Heart right ventricle (tissue), 16 donors: ENCODE measurements around the gene CAPNS2. TPM values are rescaled to one million over a fixed set of nuclear protein-coding genes. Genes with fewer than 3 reads are reported as not detected.
A peak's percentile ranks its signal among the peaks of the same experiment; 100 is the strongest.

Source experiments
- ATAC-seq, 8 donors: fragments of 200-7000 bp; cut with Tn5 transposase; one replicate each; pipeline ENCODE4 v1.9.1; 2020; ENCODE audit warnings: mild to moderate bottlenecking in 8 of 8, moderate library complexity in 8 of 8, moderate number of reproducible peaks in 1 of 8
- DNase-seq, 2 donors: peaks; one replicate each; pipeline ENCODE4 v3.0.0-alpha.2; 2020
- H3K27ac ChIP-seq, 10 donors: fragments of 200-600 bp; sonication (generic) in 2 of 10; one replicate each; pipeline versions ENCODE4 v1.5.0 to v1.8.0; 2020 to 2022; ENCODE audit warnings: mild to moderate bottlenecking in 3 of 10
- H3K27me3 ChIP-seq, 7 donors: fragments of 200-600 bp; one replicate each; pipeline ENCODE4 v1.8.0; 2021 to 2022; ENCODE audit warnings: mild to moderate bottlenecking in 2 of 7
- H3K36me3 ChIP-seq, 9 donors: fragments of 200-600 bp; sonication (generic) in 1 of 9; one replicate each; pipeline versions ENCODE4 v1.5.0 to v1.8.0; 2020 to 2022; ENCODE audit warnings: mild to moderate bottlenecking in 2 of 9
- H3K4me1 ChIP-seq, 9 donors: fragments of 200-600 bp; sonication (generic) in 1 of 9; one replicate each; pipeline versions ENCODE4 v1.5.0 to v1.8.0; 2020 to 2022; ENCODE audit warnings: mild to moderate bottlenecking in 4 of 9
- H3K4me3 ChIP-seq, 10 donors: fragments of 200-600 bp; sonication (generic) in 2 of 10; one replicate each; pipeline versions ENCODE4 v1.5.0 to v1.8.0; 2020 to 2022; ENCODE audit warnings: mild to moderate bottlenecking in 7 of 10, moderate library complexity in 2 of 10
- H3K9me3 ChIP-seq, 11 donors: fragments of 200-600 bp in 10 of 11; sonication (generic) in 2 of 11; one replicate each; pipeline versions ENCODE4 v1.5.0 to v1.8.0; 2013 to 2022; ENCODE audit warnings: mild to moderate bottlenecking in 2 of 11, control low read depth in 1 of 11, moderate library complexity in 1 of 11
- CTCF ChIP-seq, 9 donors: fragments of 200-600 bp; sonication (generic) in 2 of 9; IDR thresholded peaks; one replicate each; pipeline versions ENCODE4 v1.5.0 to v1.8.0; 2021 to 2022; ENCODE audit warnings: antibody characterized with exemption in 9 of 9, mild to moderate bottlenecking in 5 of 9, moderate library complexity in 1 of 9
- WGBS, 2 donors: extraction: QIAGEN DNeasy Blood & Tissue Kit; methylation state at CpG; one replicate each; pipeline ENCODE4 v1.1.7; 2013; ENCODE audit warnings: inconsistent platforms in 1 of 2; 5-methylcytosine and 5-hydroxymethylcytosine counted together
- intact Hi-C, 10 donors: fragments of 100-400 bp; cut with DNase I; formaldehyde crosslinking; loops; one replicate each; pipeline versions ENCODE4 v1.11.1 to v1.14.2; 2022
- polyA plus RNA-seq, 2 donors: library from polyadenylated mRNA; stranded (reverse); fragments of 200-250 nt; gene quantifications; one replicate each; pipeline ENCODE4 v1.2.3, GENCODE V29; 2013
- total RNA-seq, 10 donors: library from RNA; stranded (reverse); fragmentation: NEBNext Ultra II Directional in 3 of 10; extraction: Animal tissue kit (Norgen Biotek cat#: 25700) in 3 of 10; gene quantifications; one replicate each; pipeline versions ENCODE4 v1.2.1 to v1.2.4, GENCODE V29; 2021 to 2023
- donor health status: Arrhythmogenic right ventricular cardiomyopathy.
- donor health status: ischemic (EF 13 %, LVEDD 7.1; RV severe dilation, severe dysfunction).
- donor health status: healthy with polysubstance abuse.
- donor health status: DM: no; HTN: yes; CAD: no.
- donor health status: DM: no; HTN: no; CAD: no.
- donor health status: ischemic (EF 25% LVEDD 6.9; RV normal size, moderate dysfunction).
- donor health status: ischemic (EF 25% LVEDD 5.7; RV mildly dilated, moderate dysfunction).
- donor health status: healthy.
- donor health status: DM: yes; HTN: yes; CAD: no.
- donor health status: Ischemic cardiomyopathy.
- donor health status: ischemic (EF 35%, LVEDD 5.7; RV mildly dilated, moderate dysfunction).
- donor health status: nonischemic (EF 11% LVEDD 7.7; RV severe dilation, severe dysfunction).
- donor health status: DM: yes; HTN: yes; CAD: no.
- donor health status: PGD.
- donor health status: ischemic (EF 29% LVEDD 5.4; RV normal size, mild dysfunction).
- donor health status: nonischemic (EF 23%, LVEDD 6.1; RV moderate dilation, normal function).

Gene CAPNS2
- total and polyA plus RNA-seq, 12 donors = 0.06 to 0.45 (median 0.39) TPM; not detected in 7

GRCh38 chr16:55563797-55564196, 2.7 kb upstream of the CAPNS2 start:
- ATAC-seq (peak in 1 of 8 donors; percentile 41), DNase-seq (no peak)
- intact Hi-C loops = no loop called here
- WGBS, 2 donors = 85 to 91% methylated on average over 2 of the region's 2 CpGs
- H3K36me3 ChIP-seq = peaks cover 0 to 5% (median 0%) of the 10 kb centered on the region in 9 donors
- no peak for TF ChIP-seq CTCF (IDR thresholded peaks at IDR 0.05)
- H3K4me3 ChIP-seq = no peak overlapping the region
- H3K27me3 ChIP-seq = no peaks in the 10 kb centered on the region
- H3K27ac ChIP-seq = peak overlapping the region in 4 of 10 donors; percentile 10 to 48 (median 26)
- H3K9me3 ChIP-seq = no peaks in the 10 kb centered on the region
- H3K4me1 ChIP-seq = peaks cover 0 to 69% (median 32%) of the 10 kb centered on the region in 9 donors

- TF ChIP-seq CTCF (IDR thresholded peaks at IDR 0.05) = no peak
- intact Hi-C loops = no loop called here
- H3K9me3 ChIP-seq = no peaks in the 10 kb centered on the region
- H3K4me1 ChIP-seq = peaks cover 0 to 67% (median 25%) of the 10 kb centered on the region in 9 donors
- ATAC-seq (no peak), DNase-seq (no peak)
- 85 to 89% methylated on average over 1 of the region's 1 CpG for WGBS, 2 donors
- H3K4me3 ChIP-seq = no peak overlapping the region
- peaks cover 0 to 5% (median 0%) of the 10 kb centered on the region in 9 donors for H3K36me3 ChIP-seq
- no peak overlapping the region for H3K27ac ChIP-seq
- no peaks in the 10 kb centered on the region for H3K27me3 ChIP-seq
Observed at GRCh38 chr16:55565086-55565485, 1.4 kb upstream of the CAPNS2 start.

- H3K9me3 ChIP-seq = no peaks in the 10 kb centered on the region
- peaks cover 0 to 62% (median 23%) of the 10 kb centered on the region in 9 donors for H3K4me1 ChIP-seq
- intact Hi-C loops = no loop called here
- H3K27me3 ChIP-seq = no peaks in the 10 kb centered on the region
- ATAC-seq = peak in 3 of 8 donors; percentile 55 to 83 (median 62)
- no peak overlapping the region for H3K27ac ChIP-seq
- H3K36me3 ChIP-seq = no peaks in the 10 kb centered on the region
- TF ChIP-seq CTCF (IDR thresholded peaks at IDR 0.05) = no peak
- H3K4me3 ChIP-seq = no peak overlapping the region
- 76 to 81% methylated on average over 3 of the region's 3 CpGs for WGBS, 2 donors
- DNase-seq = no peak
Observed at GRCh38 chr16:55567382-55567781, 898 bp downstream of the CAPNS2 start.

GRCh38 chr16:55568207-55568606, 1.7 kb downstream of the CAPNS2 start:
- Histone ChIP-seq H3K4me1 (peaks cover 0 to 59% (median 23%) of the 10 kb centered on the region in 9 donors), H3K4me3 (no peak overlapping the region), H3K27me3 (no peaks in the 10 kb centered on the region), H3K27ac (no peak overlapping the region), H3K36me3 (no peaks in the 10 kb centered on the region), H3K9me3 (no peaks in the 10 kb centered on the region)
- ATAC-seq = no peak
- intact Hi-C loops = no loop called here
- DNase-seq = no peak
- TF ChIP-seq CTCF (IDR thresholded peaks at IDR 0.05) = no peak
- 66 to 71% methylated on average over 3 of the region's 3 CpGs for whole genome bisulfite sequencing, 2 donors
